Subcutaneous adipose tissue (tissue), 4 donors: Measurements from ENCODE around the gene MEIKIN. TPM values are rescaled to one million over a fixed set of nuclear protein-coding genes. Genes with fewer than 3 reads are reported as not detected.

Experiments used
- CTCF ChIP-seq: fragments of 450-650 bp; IDR thresholded peaks from one replicate; pipeline ENCODE4 v1.5.1; 2016; ENCODE audit warnings: low read depth, mild to moderate bottlenecking, control low read depth, antibody characterized with exemption, moderate library complexity
- total RNA-seq, 4 donors: library from RNA; depleted of rRNA; stranded (reverse); fragments of >200 nt; gene quantifications; one replicate each; pipeline ENCODE4 v1.1.0, GENCODE V29; 2016

MEIKIN gene
- total RNA-seq, 4 donors from 2014 or later = 1.5 TPM; not detected in 3

GRCh38 chr5:131932235-131932634, 13.2 kb downstream of the MEIKIN start:
- TF ChIP-seq CTCF = no peak

DNA sequence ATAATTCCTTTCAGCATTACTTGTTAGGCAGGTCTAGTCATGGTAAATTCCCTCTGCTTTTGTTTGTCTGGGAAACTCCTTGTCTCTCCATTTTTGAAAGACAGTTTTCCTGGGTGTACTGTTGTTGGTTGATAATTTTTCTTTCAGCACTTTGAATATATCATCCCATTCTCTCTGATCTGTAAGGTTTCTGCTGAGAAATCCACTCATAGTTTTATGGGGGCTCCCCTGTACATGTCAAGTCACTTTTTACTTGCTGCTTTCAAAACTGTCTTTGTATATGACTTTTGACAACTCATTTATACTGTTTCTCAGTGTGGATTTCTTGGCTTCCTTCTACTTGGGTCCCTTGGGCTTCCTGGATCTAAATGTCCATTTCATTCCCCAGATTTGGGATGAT, 16.5 kb downstream of the MEIKIN start:
- no peak for TF ChIP-seq CTCF

DNA sequence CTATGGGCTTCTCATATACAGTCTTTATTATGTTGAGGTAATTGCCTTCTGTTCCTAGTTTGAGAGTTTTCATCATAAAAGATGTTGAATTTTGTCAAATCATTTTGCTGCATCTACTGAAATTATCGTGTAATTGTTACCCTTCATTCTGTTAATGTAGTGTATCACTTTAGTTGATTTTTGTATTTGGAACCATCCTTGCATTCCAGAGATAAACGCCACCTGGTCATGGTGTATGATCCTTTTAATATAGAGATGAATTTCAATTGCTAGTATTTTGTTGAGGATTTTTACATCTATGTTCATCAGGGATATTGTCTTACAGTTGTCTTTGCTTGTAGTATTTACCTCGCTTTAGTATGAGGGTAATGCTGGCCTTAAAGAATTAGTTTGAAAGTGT, 19.3 kb downstream of the MEIKIN start:
- TF ChIP-seq CTCF = no peak

DNA sequence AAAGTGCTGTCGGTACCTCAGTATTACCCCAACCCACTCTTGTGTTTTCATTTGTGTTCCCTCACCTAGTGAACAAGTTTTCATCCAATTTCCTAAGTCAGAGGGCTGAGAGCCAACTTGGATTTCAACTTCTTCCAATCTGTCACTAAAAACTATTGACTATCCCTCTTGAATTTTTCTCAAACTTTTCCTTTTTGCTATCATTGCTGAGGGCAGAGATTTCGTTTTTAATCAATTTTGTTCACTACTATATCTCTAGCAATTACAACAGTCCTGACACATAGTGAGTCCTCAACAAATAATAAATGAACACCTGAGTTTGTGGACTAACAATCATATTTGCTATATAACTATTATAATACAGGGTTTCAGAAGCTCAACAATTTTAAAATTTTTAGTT, 29.0 kb downstream of the MEIKIN start:
- no peak for TF ChIP-seq CTCF

DNA sequence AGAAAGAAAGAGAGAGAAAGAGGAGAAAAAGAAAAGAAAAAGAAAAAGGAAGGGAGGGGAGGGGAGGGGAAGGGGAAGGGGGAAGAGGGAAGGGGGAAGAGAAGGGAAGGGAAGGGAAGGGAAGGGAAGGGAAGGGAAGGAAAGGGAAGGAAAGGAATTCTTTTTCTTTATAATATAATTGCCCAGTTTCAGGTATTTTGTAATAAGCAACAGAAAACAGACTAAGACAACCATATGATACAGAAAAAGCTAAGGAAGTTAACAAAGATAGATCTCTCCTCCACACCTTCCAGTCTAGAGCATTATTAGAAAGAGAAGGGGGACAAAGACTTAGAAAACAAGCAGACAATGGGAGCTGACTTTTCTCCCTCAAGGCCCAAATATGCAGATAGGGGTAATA, 31.0 kb downstream of the MEIKIN start:
- no peak for TF ChIP-seq CTCF

GRCh38 chr5:131913603-131914002, 31.9 kb downstream of the MEIKIN start:
- no peak for TF ChIP-seq CTCF

DNA sequence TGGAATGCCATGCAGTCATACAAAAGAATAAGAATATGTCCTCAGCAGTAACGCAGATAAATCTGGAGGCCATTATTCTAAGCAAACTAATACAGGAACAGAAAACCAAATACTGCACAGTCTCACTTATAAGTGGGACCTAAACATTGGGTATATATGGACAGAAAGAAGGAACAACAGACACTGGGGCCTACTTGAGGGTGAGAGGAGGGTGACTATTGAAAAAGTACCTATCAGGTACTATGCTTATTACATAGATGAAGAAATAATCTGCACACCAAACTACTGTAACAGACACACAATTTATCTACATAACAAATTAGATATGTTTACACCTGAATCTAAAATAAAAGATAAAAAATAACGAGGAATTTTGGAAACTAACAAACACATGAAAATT, 38.8 kb downstream of the MEIKIN start:
- no peak for TF ChIP-seq CTCF
